Activated CD4-positive, alpha-beta memory T cell treated with anti-CD3 and anti-CD28 coated beads for 36 hours (primary cell): ENCODE data around the gene IFNAR2. TPM values are rescaled to one million over a fixed set of nuclear protein-coding genes. Genes with fewer than 3 reads are reported as not detected.

ENCODE experiments used
- CTCF ChIA-PET: fragments of 350-600 bp; sonication (Branson Sonifier 250); formaldehyde crosslinking; loops from one replicate; lab custom pipeline; 2021; ENCODE audit warnings: antibody characterized with exemption, inconsistent platforms; lab: Charles Lee
- POLR2A ChIA-PET: fragments of 350-600 bp; sonication (Branson Sonifier 250); formaldehyde crosslinking; loops from one replicate; lab custom pipeline; 2021; ENCODE audit warnings: antibody characterized with exemption; lab: Charles Lee
- DNase-seq: peaks from one replicate; pipeline ENCODE4 v3.0.0-alpha.2; 2020
- H3K27ac Mint-ChIP-seq: one replicate; pipeline ENCODE4 v1.8.0; 2021; ENCODE audit warnings: mixed read lengths
- H3K27me3 Mint-ChIP-seq: one replicate; pipeline ENCODE4 v1.8.0; 2021; ENCODE audit warnings: mixed read lengths
- H3K36me3 Mint-ChIP-seq: one replicate; pipeline ENCODE4 v1.8.0; 2021; ENCODE audit warnings: mixed read lengths
- H3K4me1 Mint-ChIP-seq: one replicate; pipeline ENCODE4 v1.8.0; 2021; ENCODE audit warnings: low read depth, mixed read lengths
- H3K4me3 Mint-ChIP-seq: one replicate; pipeline ENCODE4 v1.8.0; 2021; ENCODE audit warnings: mild to moderate bottlenecking, mixed read lengths
- H3K9me3 Mint-ChIP-seq: one replicate; pipeline ENCODE4 v1.8.0; 2021; ENCODE audit warnings: mixed read lengths
- intact Hi-C: fragments of 100-400 bp; cut with micrococcal nuclease; formaldehyde crosslinking; loops from one replicate; pipeline ENCODE4 v1.15.1; 2023
- total RNA-seq, 2 experiments: library from RNA; stranded (reverse); gene quantifications; one replicate each; pipeline ENCODE4 v1.2.3, GENCODE V29; 2021

The IFNAR2 gene
- total RNA-seq, result 10 to 100 TPM; 29.9 to 30.1 TPM

- CTCF ChIA-PET, result interaction anchor here (0.7 kb wide), 1 partner anchor 131 kb away, joined by 3 read pairs; no protein-coding TSS in a partner anchor
- peaks cover 49% of the 10 kb centered on the region for H3K4me1 Mint-ChIP-seq
- H3K36me3 Mint-ChIP-seq, result peaks cover 20% of the 10 kb centered on the region
- peak within 1 kb of the TSS; percentile 90 for H3K4me3 Mint-ChIP-seq
- POLR2A ChIA-PET, result interaction anchor here (1.0 to 1.9 kb wide), 5 partner anchors 11 to 131 kb away, joined by 3 to 6 read pairs (median 4); partner anchors contain the start of gene IL10RB
- peak within 1 kb of the TSS; percentile 91 for H3K27ac Mint-ChIP-seq
- H3K27me3 Mint-ChIP-seq, result no peaks in the 10 kb centered on the region
- H3K9me3 Mint-ChIP-seq, result no peaks in the 10 kb centered on the region
- DNase-seq, result peak; percentile 84
- intact Hi-C loops, result no loop called here
These were observed at the start of gene IFNAR2 for GRCh38 chr21:33229784-33230544. IFNAR2 (plus strand) TSS chr21:33229938; CDS start chr21:33241923, 11,985 bp downstream.

DNA sequence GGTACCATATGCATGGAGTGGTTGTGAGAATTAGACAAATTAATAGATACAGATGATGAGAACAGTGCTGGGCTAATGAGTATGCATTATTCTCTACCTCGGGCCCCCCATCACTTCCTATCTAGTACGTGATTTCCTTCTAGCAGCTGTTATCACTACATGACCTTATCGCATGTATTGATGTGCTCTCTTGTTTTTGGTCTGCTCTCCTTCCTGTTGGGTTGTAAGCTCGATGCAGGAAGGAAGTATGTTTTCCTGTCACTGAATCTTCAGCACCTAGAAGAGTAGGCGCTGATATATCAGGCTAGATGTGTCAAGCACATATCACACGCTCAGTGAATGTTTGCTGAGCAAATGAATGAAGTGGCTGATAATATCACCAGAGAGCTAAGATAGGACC is 43.9 kb upstream of the IFNAR2 start:
- Mint-ChIP-seq H3K36me3 (no peaks in the 10 kb centered on the region), H3K4me1 (peaks cover 39% of the 10 kb centered on the region), H3K27ac (peak overlapping the region; percentile 57), H3K4me3 (no peak overlapping the region), H3K27me3 (no peaks in the 10 kb centered on the region), H3K9me3 (no peaks in the 10 kb centered on the region)
- intact Hi-C loops, result no loop called here
- DNase-seq, result no peak
- CTCF ChIA-PET, result interaction anchor here (0.5 to 3.6 kb wide), 8 partner anchors 11 to 258 kb away, joined by 3 to 29 read pairs (median 4); no protein-coding TSS in a partner anchor
- POLR2A ChIA-PET, result no interaction called here

DNA sequence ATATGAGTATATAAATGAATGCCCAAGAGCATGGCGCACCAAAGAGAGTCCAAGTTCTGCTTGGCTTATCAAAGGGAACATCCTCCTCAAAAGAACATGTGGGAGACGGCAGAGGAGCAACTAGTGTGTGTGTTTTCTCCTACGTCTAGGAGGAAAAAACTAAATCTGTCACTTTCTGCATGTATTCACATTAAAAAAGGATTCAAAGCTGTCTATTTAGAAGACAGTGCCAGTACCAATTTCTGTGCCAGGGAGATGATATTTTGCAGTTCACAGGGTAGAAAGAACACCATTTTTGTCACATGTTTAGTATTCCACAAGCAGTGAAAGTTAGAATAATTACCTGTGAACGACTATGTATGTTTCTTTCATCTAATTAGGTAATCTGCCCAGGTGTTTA is 42.5 kb upstream of the IFNAR2 start:
- Mint-ChIP-seq H3K27ac (no peak overlapping the region), H3K27me3 (no peaks in the 10 kb centered on the region), H3K4me3 (no peak overlapping the region), H3K36me3 (peaks cover 3% of the 10 kb centered on the region), H3K9me3 (no peaks in the 10 kb centered on the region), H3K4me1 (peaks cover 39% of the 10 kb centered on the region)
- ChIA-PET POLR2A (no interaction called here), CTCF (interaction anchor here (1.2 to 3.6 kb wide), 2 partner anchors 9 to 174 kb away, joined by 5 to 29 read pairs; no protein-coding TSS in a partner anchor)
- DNase-seq, result no peak
- intact Hi-C loops, result no loop called here

DNA sequence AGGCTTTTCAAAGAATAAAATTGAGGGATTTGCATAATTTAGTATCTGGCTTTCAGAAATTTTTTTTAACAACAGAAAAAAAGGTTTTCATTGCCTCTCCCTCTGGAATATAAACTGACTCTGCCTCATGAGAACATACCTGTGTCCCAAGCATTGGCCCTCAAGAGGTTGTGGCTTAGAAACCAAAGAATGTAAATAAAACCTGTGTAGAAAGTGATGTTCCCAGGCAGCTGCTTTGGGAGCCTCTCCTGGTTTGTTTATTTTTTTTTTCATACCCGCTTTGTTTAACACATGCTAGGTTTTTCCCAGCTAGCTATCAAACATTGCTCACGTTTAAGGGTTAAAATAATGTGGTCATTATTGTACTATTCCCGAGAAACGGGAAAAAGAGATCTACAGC is 40.5 kb upstream of the IFNAR2 start:
- Mint-ChIP-seq H3K4me1 (peaks cover 39% of the 10 kb centered on the region), H3K27me3 (no peaks in the 10 kb centered on the region), H3K9me3 (no peaks in the 10 kb centered on the region), H3K4me3 (no peak overlapping the region), H3K36me3 (peaks cover 3% of the 10 kb centered on the region), H3K27ac (no peak overlapping the region)
- no peak for DNase-seq
- CTCF ChIA-PET, result interaction anchor here (1.0 to 1.9 kb wide), 3 partner anchors 9 to 249 kb away, joined by 3 to 8 read pairs (median 6); no protein-coding TSS in a partner anchor
- intact Hi-C loops, result no loop called here
- POLR2A ChIA-PET, result no interaction called here

DNA sequence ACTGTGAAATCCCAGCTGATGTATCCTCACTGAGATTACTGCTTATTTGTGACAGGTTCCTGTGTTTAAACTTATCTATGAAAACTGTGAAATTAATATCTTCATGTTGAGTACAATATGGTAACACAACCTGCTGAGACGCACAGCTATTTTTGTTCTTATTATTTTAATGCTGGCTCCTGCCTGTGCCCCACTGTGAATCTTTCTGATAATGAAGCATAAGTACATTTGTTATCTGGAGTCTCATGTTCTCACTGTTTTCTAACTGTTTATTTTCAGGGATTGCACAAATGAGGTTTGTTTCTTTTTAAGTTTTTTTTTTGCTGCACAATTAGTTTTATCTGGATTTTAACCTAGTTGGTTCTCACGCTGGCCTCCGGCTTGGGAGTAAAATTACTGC is 39.9 kb upstream of the IFNAR2 start:
- DNase-seq, result no peak
- H3K27me3 Mint-ChIP-seq, result no peaks in the 10 kb centered on the region
- no peaks in the 10 kb centered on the region for H3K9me3 Mint-ChIP-seq
- H3K4me1 Mint-ChIP-seq, result peaks cover 38% of the 10 kb centered on the region
- no peak overlapping the region for H3K27ac Mint-ChIP-seq
- H3K36me3 Mint-ChIP-seq, result peaks cover 3% of the 10 kb centered on the region
- intact Hi-C loops, result no loop called here
- POLR2A ChIA-PET, result no interaction called here
- CTCF ChIA-PET, result interaction anchor here (0.6 to 1.9 kb wide), 4 partner anchors 8 to 1571 kb away, joined by 3 to 8 read pairs (median 6); no protein-coding TSS in a partner anchor
- peak overlapping the region; percentile 21 for H3K4me3 Mint-ChIP-seq

- H3K27ac Mint-ChIP-seq, result no peak overlapping the region
- POLR2A ChIA-PET, result no interaction called here
- H3K4me3 Mint-ChIP-seq, result no peak overlapping the region
- peak; percentile 66 for DNase-seq
- CTCF ChIA-PET, result interaction anchor here (0.6 to 4.2 kb wide), 84 partner anchors 8 to 544 kb away, joined by 3 to 69 read pairs (median 5); partner anchors contain the start of gene IL10RB
- H3K4me1 Mint-ChIP-seq, result peaks cover 14% of the 10 kb centered on the region
- intact Hi-C loops, result loop anchor here (2.0 to 5.0 kb wide), 5 partner anchors 64 to 365 kb away; partner anchors contain the start of gene OLIG2
- no peaks in the 10 kb centered on the region for H3K36me3 Mint-ChIP-seq
- H3K9me3 Mint-ChIP-seq, result no peaks in the 10 kb centered on the region
- no peaks in the 10 kb centered on the region for H3K27me3 Mint-ChIP-seq
These were observed 32.8 kb upstream of the IFNAR2 start for GRCh38 chr21:33196941-33197374.

DNA sequence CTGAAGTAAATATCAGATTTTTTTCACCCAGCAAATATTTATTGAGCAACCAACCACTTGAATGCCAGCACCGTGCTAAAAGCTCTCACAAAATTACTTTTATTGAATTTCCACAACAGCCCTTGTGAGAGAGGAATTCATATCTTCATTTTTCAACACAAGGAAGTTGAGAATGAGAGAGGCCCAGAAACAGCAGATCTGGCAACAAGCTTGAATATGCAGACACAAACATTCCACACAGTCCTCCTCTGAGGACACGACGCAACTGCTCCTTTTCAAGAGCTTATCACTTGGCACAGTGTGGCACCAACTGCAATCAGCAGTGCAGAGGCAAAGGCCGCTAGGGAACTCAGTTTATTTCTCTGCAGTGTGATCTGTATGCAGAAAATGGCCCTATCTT is 32.2 kb upstream of the IFNAR2 start:
- H3K4me1 Mint-ChIP-seq, result peaks cover 14% of the 10 kb centered on the region
- CTCF ChIA-PET, result interaction anchor here (0.6 to 4.2 kb wide), 84 partner anchors 8 to 544 kb away, joined by 3 to 69 read pairs (median 5); partner anchors contain the start of gene IL10RB
- intact Hi-C loops, result loop anchor here (2.0 to 5.0 kb wide), 5 partner anchors 65 to 365 kb away; partner anchors contain the start of gene OLIG2
- DNase-seq, result no peak
- H3K9me3 Mint-ChIP-seq, result no peaks in the 10 kb centered on the region
- H3K4me3 Mint-ChIP-seq, result no peak overlapping the region
- no peaks in the 10 kb centered on the region for H3K27me3 Mint-ChIP-seq
- H3K27ac Mint-ChIP-seq, result no peak overlapping the region
- H3K36me3 Mint-ChIP-seq, result no peaks in the 10 kb centered on the region
- POLR2A ChIA-PET, result no interaction called here

GRCh38 chr21:33198346-33199099 is 31.2 kb upstream of the IFNAR2 start:
- Mint-ChIP-seq H3K4me3 (no peak overlapping the region), H3K4me1 (peaks cover 14% of the 10 kb centered on the region), H3K27me3 (no peaks in the 10 kb centered on the region), H3K36me3 (no peaks in the 10 kb centered on the region), H3K27ac (no peak overlapping the region), H3K9me3 (no peaks in the 10 kb centered on the region)
- ChIA-PET POLR2A (no interaction called here), CTCF (interaction anchor here (0.6 to 4.2 kb wide), 18 partner anchors 9 to 407 kb away, joined by 3 to 69 read pairs (median 5); partner anchors contain the start of gene IL10RB)
- intact Hi-C loops, result loop anchor here (1.0 to 5.0 kb wide), 6 partner anchors 163 to 366 kb away; partner anchors contain the start of gene OLIG2
- no peak for DNase-seq

- ChIA-PET CTCF (interaction anchor here (0.6 to 4.2 kb wide), 14 partner anchors 10 to 407 kb away, joined by 3 to 69 read pairs (median 4); partner anchors contain the start of gene IL10RB), POLR2A (no interaction called here)
- H3K27ac Mint-ChIP-seq, result no peak overlapping the region
- no peaks in the 10 kb centered on the region for H3K27me3 Mint-ChIP-seq
- no peaks in the 10 kb centered on the region for H3K36me3 Mint-ChIP-seq
- peaks cover 20% of the 10 kb centered on the region for H3K4me1 Mint-ChIP-seq
- H3K9me3 Mint-ChIP-seq, result no peaks in the 10 kb centered on the region
- H3K4me3 Mint-ChIP-seq, result no peak overlapping the region
- DNase-seq, result no peak
- intact Hi-C loops, result loop anchor here (1.0 to 5.0 kb wide), 6 partner anchors 162 to 367 kb away; partner anchors contain the start of gene OLIG2
These were observed 30.7 kb upstream of the IFNAR2 start for GRCh38 chr21:33199100-33199464.

DNA sequence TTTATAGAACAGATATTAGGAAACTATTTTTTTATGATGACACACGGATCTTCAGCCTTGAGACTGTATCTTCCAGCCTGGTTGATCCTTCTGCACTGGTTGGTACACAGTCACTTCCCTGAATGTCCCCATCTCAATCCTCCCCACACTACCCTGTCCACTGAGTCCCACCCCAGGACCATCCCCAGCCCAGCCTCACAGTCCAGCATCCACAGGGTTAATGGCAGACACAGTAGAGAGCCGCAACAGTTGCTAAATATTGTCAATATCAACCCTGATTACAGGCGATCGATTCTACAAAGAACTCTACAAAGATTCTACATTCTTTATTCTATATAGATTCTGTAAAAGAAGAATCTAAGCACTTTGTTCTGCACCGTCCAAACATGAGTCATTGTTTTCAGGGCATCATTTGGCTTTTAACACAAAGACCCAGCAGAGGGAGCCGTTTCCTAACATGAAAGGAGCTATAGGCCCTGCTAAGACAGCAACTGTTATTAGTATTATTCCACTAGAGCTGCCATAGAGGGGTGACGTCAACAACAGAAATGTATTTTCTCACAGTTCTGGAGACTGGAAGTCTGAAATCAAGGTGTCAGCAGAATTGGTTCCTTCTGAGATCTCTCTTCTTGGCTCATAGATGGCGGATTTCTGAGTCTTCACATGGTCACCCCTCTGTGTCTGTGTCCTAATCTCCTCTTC is 30.1 kb upstream of the IFNAR2 start:
- H3K36me3 Mint-ChIP-seq, result no peaks in the 10 kb centered on the region
- POLR2A ChIA-PET, result no interaction called here

GRCh38 chr21:33201956-33202355 is 27.8 kb upstream of the IFNAR2 start:
- CTCF ChIA-PET, result interaction anchor here (0.6 to 1.3 kb wide), 3 partner anchors 160 to 490 kb away, joined by 3 read pairs; no protein-coding TSS in a partner anchor
- Mint-ChIP-seq H3K36me3 (no peaks in the 10 kb centered on the region), H3K4me1 (peaks cover 36% of the 10 kb centered on the region), H3K9me3 (no peaks in the 10 kb centered on the region), H3K27me3 (no peaks in the 10 kb centered on the region), H3K27ac (no peak overlapping the region), H3K4me3 (no peak overlapping the region)
- intact Hi-C loops, result no loop called here
- POLR2A ChIA-PET, result interaction anchor here (1.9 kb wide), 1 partner anchor 160 kb away, joined by 5 read pairs; no protein-coding TSS in a partner anchor
- no peak for DNase-seq

More for the DNA sequence above, 30.1 kb upstream of the IFNAR2 start:
- no peak overlapping the region for H3K4me3 Mint-ChIP-seq
- CTCF ChIA-PET, result interaction anchor here (0.6 to 2.0 kb wide), 25 partner anchors 14 to 367 kb away, joined by 3 to 33 read pairs (median 4); partner anchors contain the start of genes IFNAR1 and IL10RB
- H3K9me3 Mint-ChIP-seq, result no peaks in the 10 kb centered on the region
- peak; percentile 85 for DNase-seq
- peak overlapping the region; percentile 39 for H3K27ac Mint-ChIP-seq
- H3K27me3 Mint-ChIP-seq, result no peaks in the 10 kb centered on the region
- intact Hi-C loops, result loop anchor here (1.0 to 5.0 kb wide), 7 partner anchors 125 to 367 kb away; partner anchors contain the start of genes IFNAR1 and OLIG2
- peaks cover 24% of the 10 kb centered on the region for H3K4me1 Mint-ChIP-seq
